ENCODE results near the gene NEMF. TPM values are rescaled to one million over a fixed set of nuclear protein-coding genes. Genes with fewer than 3 reads are reported as not detected.

Gene NEMF, protein sequence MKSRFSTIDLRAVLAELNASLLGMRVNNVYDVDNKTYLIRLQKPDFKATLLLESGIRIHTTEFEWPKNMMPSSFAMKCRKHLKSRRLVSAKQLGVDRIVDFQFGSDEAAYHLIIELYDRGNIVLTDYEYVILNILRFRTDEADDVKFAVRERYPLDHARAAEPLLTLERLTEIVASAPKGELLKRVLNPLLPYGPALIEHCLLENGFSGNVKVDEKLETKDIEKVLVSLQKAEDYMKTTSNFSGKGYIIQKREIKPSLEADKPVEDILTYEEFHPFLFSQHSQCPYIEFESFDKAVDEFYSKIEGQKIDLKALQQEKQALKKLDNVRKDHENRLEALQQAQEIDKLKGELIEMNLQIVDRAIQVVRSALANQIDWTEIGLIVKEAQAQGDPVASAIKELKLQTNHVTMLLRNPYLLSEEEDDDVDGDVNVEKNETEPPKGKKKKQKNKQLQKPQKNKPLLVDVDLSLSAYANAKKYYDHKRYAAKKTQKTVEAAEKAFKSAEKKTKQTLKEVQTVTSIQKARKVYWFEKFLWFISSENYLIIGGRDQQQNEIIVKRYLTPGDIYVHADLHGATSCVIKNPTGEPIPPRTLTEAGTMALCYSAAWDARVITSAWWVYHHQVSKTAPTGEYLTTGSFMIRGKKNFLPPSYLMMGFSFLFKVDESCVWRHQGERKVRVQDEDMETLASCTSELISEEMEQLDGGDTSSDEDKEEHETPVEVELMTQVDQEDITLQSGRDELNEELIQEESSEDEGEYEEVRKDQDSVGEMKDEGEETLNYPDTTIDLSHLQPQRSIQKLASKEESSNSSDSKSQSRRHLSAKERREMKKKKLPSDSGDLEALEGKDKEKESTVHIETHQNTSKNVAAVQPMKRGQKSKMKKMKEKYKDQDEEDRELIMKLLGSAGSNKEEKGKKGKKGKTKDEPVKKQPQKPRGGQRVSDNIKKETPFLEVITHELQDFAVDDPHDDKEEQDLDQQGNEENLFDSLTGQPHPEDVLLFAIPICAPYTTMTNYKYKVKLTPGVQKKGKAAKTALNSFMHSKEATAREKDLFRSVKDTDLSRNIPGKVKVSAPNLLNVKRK
- 100 to 1,000 TPM in 2 of 6 donors, 10 to 100 TPM in 4; 47.9 to 293 (median 73.7) TPM for total RNA-seq

DNA sequence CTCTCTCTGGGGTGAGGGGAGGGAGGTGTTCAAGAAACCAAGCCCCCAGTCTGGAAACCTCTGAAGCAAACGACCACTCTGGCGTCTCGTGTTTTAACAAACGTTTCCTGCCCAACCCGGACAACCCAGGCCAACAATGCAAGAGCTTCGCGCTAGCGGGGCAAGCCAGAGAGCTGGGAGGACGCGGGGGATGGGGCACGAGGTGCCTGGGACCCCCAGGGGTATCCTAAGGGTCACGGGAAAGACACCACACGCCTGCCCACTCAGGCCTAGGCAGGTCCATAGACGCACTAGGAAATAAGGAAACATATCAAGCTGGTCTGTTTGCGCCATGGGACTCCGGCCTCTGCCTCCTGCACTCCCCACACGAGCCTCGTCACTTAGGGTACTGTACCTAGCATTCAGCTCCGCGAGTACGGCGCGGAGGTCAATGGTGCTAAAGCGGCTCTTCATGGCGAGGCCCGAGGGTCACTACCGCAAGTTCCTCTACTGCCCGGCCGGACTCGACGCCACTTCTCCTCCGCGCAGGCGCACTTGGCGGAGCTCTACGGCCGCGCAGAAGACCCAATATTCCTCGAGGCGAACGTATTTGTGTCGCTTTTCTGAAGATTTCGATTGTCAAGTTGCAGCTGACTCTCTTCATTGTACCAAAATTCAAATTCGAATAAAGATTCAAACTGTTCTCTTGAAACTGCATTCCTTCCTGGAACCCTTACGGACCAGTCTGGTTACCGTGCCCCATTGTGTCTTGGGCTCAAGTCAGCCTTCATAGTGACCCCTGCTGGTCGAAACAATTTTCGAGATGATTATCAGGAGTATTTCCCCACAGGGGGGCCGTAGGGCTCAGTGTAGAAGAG lies at the start of gene NEMF:
Gene NEMF (minus strand): TSS at position 488 of the 857 bp plus-strand sequence. CDS start 35 bp downstream, at position 453.
- no peaks in the 10 kb centered on the region for H3K9me3 ChIP-seq
- H3K4me1 ChIP-seq: peaks cover 15 to 36% (median 21%) of the 10 kb centered on the region in 4 donors
- peak within 1 kb of the TSS; percentile 71 to 88 (median 80) for H3K4me3 ChIP-seq
- TF ChIP-seq POLR2A (IDR thresholded peaks at IDR 0.05) (peak in 3 of 4 donors; percentile 74 to 90 (median 82)), POLR2AphosphoS5 (IDR thresholded peaks at IDR 0.05) (peak; percentile 90 to 91), EP300 (IDR thresholded peaks at IDR 0.05) (peak in 1 of 4 donors; percentile 10)
- TF ChIP-seq, protein P1, sequence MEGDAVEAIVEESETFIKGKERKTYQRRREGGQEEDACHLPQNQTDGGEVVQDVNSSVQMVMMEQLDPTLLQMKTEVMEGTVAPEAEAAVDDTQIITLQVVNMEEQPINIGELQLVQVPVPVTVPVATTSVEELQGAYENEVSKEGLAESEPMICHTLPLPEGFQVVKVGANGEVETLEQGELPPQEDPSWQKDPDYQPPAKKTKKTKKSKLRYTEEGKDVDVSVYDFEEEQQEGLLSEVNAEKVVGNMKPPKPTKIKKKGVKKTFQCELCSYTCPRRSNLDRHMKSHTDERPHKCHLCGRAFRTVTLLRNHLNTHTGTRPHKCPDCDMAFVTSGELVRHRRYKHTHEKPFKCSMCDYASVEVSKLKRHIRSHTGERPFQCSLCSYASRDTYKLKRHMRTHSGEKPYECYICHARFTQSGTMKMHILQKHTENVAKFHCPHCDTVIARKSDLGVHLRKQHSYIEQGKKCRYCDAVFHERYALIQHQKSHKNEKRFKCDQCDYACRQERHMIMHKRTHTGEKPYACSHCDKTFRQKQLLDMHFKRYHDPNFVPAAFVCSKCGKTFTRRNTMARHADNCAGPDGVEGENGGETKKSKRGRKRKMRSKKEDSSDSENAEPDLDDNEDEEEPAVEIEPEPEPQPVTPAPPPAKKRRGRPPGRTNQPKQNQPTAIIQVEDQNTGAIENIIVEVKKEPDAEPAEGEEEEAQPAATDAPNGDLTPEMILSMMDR (IDR thresholded peaks at IDR 0.05): peak; percentile 68 to 87 (median 80)
- peak; percentile 96 to 97 for ATAC-seq (ENCODE audit: low FRiP score in 2 of 2)
- 0% methylated on average over 34 to 39 of the region's 49 CpGs for WGBS, 2 donors
- H3K27me3 ChIP-seq: no peaks in the 10 kb centered on the region
- peak; percentile 85 to 94 for DNase-seq
- peaks cover 6 to 36% (median 12%) of the 10 kb centered on the region in 4 donors for H3K36me3 ChIP-seq
- H3K27ac ChIP-seq: peak within 1 kb of the TSS; percentile 90 to 96 (median 94)

DNA sequence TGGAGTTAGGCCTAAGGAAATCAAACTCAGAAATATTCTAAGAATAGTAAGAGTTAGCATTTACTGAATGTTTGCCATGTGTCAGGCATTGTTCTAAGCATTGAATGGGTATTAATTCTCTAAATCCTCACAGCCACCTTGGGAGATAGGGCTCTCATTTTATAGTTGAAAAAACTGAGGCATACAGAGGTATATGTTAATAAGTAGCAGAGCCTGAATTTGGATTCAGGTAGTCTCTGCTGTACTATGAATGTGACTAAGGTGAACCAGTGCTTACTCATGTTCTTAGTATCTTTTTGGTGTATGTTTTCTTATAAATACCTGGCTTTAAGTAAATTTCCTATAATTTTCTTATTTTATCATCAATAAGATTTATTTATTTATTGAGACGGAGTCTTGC lies 48.4 kb upstream of the NEMF start:
- no peaks in the 10 kb centered on the region for H3K27me3 ChIP-seq
- H3K4me3 ChIP-seq: no peak overlapping the region
- no peak overlapping the region for H3K27ac ChIP-seq
- no peaks in the 10 kb centered on the region for H3K9me3 ChIP-seq
- TF ChIP-seq POLR2A (IDR thresholded peaks at IDR 0.05) (no peak), POLR2AphosphoS5 (IDR thresholded peaks at IDR 0.05) (no peak), EP300 (IDR thresholded peaks at IDR 0.05) (no peak)
- TF ChIP-seq, protein P1 (IDR thresholded peaks at IDR 0.05): no peak
- H3K4me1 ChIP-seq: peaks cover 29 to 32% (median 31%) of the 10 kb centered on the region in 4 donors
- DNase-seq (no peak), ATAC-seq (ENCODE audit: low FRiP score in 2 of 2) (no peak)
- H3K36me3 ChIP-seq: peaks cover 0 to 10% (median 0%) of the 10 kb centered on the region in 4 donors
- WGBS, 2 donors: 93 to 100% methylated on average over 1 of the region's 1 CpG

DNA sequence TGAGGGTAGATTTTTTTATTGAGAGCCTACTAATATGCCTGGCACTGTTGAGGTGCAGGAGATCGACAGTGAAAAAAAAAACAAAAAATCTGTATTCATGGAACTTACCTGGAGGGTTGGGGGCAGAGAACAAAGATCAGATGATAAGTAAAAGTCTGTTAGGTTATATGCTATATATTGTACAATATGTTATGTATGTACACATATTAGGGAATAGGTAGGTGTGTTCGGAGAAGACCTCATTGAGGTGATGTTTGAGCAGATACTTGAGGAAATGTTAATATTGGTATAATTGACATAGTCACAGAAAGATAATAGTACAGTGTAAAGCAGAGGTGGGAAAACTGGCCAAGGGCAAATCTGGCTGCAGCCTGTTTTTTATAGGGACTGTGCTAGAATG lies 45.9 kb upstream of the NEMF start:
- DNase-seq (no peak), ATAC-seq (ENCODE audit: low FRiP score in 2 of 2) (no peak)
- Histone ChIP-seq H3K9me3 (no peaks in the 10 kb centered on the region), H3K36me3 (peaks cover 0 to 32% (median 6%) of the 10 kb centered on the region in 4 donors), H3K4me3 (peak overlapping the region in 2 of 4 donors; percentile 10 to 12), H3K27me3 (no peaks in the 10 kb centered on the region), H3K27ac (peak overlapping the region in 3 of 4 donors; percentile 2 to 99 (median 53)), H3K4me1 (peaks cover 39 to 45% (median 44%) of the 10 kb centered on the region in 4 donors)
- TF ChIP-seq POLR2AphosphoS5 (IDR thresholded peaks at IDR 0.05) (no peak), EP300 (IDR thresholded peaks at IDR 0.05) (no peak), POLR2A (IDR thresholded peaks at IDR 0.05) (no peak)
- TF ChIP-seq, protein P1 (IDR thresholded peaks at IDR 0.05): no peak
- 57 to 59% methylated on average over 2 of the region's 2 CpGs for WGBS, 2 donors

DNA sequence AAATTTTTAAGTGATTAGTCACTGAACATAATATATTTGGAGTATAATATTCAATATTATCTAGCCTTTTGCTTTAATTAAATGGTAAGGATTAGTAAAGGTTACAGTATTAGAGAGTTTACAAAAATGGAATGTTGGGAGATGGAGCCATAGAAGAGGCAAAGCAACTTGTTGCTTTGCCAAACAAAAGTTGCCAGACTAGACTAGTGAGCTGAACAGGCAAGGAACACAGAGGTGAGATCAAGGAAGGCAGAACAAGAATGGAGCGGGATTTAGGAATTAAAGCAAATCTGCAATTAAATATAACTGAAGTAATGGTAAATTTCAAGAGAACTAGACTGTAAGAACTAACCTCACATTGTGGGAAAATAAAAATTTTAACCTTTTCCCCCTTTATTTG lies 45.4 kb upstream of the NEMF start:
- Histone ChIP-seq H3K4me1 (peaks cover 39 to 45% (median 44%) of the 10 kb centered on the region in 4 donors), H3K9me3 (no peaks in the 10 kb centered on the region), H3K4me3 (peak overlapping the region in 2 of 4 donors; percentile 10 to 12), H3K36me3 (peaks cover 0 to 32% (median 6%) of the 10 kb centered on the region in 4 donors), H3K27me3 (no peaks in the 10 kb centered on the region), H3K27ac (peak overlapping the region in 2 of 4 donors; percentile 2 to 99)
- TF ChIP-seq POLR2A (IDR thresholded peaks at IDR 0.05) (no peak), POLR2AphosphoS5 (IDR thresholded peaks at IDR 0.05) (no peak), EP300 (IDR thresholded peaks at IDR 0.05) (no peak)
- TF ChIP-seq, protein P1 (IDR thresholded peaks at IDR 0.05): no peak
- 58 to 71% methylated on average over 1 of the region's 1 CpG for WGBS, 2 donors
- ATAC-seq (ENCODE audit: low FRiP score in 2 of 2) (no peak), DNase-seq (no peak)
